Omental fat pad (tissue), 4 donors: ENCODE results near the gene PTGES. TPM values are rescaled to one million over a fixed set of nuclear protein-coding genes. Genes with fewer than 3 reads are reported as not detected.

Experiments used
- ATAC-seq: fragments of 150-250 bp; one replicate; pipeline ENCODE4 v1.9.1; 2016; ENCODE audit warnings: mild to moderate bottlenecking, moderate library complexity; ENCODE audit not compliant: low FRiP score
- DNase-seq: peaks from one replicate; pipeline ENCODE4 v3.0.0-alpha.2; 2019; ENCODE audit warnings: low spot score
- total RNA-seq, 4 donors: library from RNA; depleted of rRNA; stranded (reverse); fragments of >200 nt; gene quantifications; one replicate each; pipeline ENCODE4 v1.1.0, GENCODE V29; 2016
- TF ChIP-seq, protein P1 (sequence below), 3 donors: fragments of 450-650 bp; IDR thresholded peaks; one replicate each; pipeline ENCODE4 v1.5.1; 2016 to 2017; ENCODE audit warnings: antibody characterized with exemption in 3 of 3, mild to moderate bottlenecking in 3 of 3, moderate library complexity in 2 of 3

Gene PTGES
- total RNA-seq, 4 donors from 2014 or later = 4.2 to 12.4 (median 8.9) TPM

DNA sequence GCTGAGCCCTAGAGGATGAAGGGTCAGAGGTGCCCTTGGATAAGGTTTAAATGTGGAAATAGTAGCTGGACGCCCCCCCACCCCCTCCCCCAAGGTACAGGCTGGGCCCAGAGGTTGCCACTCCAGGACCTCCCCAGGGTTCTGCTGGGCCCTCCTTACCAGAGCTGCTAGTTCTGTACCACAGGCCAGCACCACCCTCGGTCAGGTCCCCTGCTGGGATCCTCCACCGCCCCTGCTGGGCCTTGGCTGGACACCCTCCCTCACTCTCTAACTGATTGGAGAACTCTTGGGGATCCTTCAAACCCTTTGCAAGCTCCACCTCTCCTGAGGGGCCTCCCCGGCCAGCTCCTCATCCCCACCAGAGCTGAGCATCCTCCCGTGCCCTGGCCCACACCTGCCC lies 34.9 kb downstream of the PTGES start:
- TF ChIP-seq, protein P1, sequence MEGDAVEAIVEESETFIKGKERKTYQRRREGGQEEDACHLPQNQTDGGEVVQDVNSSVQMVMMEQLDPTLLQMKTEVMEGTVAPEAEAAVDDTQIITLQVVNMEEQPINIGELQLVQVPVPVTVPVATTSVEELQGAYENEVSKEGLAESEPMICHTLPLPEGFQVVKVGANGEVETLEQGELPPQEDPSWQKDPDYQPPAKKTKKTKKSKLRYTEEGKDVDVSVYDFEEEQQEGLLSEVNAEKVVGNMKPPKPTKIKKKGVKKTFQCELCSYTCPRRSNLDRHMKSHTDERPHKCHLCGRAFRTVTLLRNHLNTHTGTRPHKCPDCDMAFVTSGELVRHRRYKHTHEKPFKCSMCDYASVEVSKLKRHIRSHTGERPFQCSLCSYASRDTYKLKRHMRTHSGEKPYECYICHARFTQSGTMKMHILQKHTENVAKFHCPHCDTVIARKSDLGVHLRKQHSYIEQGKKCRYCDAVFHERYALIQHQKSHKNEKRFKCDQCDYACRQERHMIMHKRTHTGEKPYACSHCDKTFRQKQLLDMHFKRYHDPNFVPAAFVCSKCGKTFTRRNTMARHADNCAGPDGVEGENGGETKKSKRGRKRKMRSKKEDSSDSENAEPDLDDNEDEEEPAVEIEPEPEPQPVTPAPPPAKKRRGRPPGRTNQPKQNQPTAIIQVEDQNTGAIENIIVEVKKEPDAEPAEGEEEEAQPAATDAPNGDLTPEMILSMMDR (IDR thresholded peaks at IDR 0.05) = no peak
- no peak for ATAC-seq
- no peak for DNase-seq

DNA sequence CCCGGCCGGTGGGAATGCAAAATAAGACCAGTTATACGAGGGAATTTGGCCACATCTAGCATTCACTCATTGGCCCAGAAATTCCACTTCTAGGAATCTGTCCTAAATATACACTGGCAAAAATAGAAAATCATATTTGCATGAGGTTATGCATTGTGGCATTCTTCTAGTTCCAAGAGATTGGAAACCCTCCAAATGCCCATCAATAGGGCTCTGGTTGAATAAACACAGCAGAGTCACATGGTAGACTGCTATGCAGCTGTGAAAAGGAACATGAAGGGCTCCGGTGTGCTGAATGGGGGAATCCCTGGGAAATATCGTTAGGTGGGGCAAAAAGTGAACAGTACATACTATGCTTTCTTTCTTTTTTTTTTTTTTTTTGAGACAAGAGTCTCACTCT lies 36.8 kb downstream of the PTGES start:
- DNase-seq (no peak), ATAC-seq (no peak)
- TF ChIP-seq, protein P1 (IDR thresholded peaks at IDR 0.05) = no peak

DNA sequence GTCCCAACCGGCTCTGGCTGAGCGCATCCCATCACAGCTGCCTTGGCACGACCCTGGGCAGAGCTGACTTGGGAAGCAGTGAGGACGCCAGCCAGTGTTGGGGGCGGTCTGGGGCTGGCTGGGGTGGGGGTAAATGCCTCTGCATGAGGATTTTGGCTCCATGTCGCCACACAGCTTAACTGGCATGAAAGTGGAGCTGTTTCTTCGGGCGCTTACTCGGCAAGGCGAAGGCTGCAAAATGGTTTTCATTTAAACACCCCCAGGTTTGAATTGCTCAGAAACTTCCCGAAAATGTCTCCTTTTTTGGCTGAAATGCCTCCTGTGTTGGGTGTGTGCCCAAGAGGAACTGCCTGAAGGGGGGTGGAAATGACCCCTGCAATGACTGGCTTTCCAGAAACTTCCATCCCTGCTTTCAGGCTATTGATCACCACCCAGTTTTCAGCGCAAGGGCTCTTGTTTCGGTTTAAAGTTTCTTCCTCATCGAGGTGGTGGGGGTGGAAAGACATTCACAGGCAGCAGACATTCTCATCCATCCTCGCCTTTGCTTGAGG lies 38.3 kb downstream of the PTGES start:
- no peak for ATAC-seq
- TF ChIP-seq, protein P1 (IDR thresholded peaks at IDR 0.05) = no peak
- no peak for DNase-seq

DNA sequence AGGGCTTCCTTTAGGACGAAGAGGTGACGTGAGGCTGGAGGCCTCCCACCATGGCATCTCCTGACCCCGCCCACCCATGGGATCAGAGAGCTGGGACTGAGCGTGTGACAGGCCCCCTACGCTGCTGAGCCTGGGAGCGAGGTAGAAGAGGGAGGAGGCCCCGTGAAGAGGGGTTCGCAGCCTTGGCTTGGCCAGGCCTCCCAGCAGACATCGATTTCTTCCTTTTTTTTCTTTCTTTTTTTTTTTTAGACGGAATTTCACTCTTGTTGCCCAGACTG lies 39.5 kb downstream of the PTGES start:
- DNase-seq (no peak), ATAC-seq (no peak)
- TF ChIP-seq, protein P1 (IDR thresholded peaks at IDR 0.05) = no peak

DNA sequence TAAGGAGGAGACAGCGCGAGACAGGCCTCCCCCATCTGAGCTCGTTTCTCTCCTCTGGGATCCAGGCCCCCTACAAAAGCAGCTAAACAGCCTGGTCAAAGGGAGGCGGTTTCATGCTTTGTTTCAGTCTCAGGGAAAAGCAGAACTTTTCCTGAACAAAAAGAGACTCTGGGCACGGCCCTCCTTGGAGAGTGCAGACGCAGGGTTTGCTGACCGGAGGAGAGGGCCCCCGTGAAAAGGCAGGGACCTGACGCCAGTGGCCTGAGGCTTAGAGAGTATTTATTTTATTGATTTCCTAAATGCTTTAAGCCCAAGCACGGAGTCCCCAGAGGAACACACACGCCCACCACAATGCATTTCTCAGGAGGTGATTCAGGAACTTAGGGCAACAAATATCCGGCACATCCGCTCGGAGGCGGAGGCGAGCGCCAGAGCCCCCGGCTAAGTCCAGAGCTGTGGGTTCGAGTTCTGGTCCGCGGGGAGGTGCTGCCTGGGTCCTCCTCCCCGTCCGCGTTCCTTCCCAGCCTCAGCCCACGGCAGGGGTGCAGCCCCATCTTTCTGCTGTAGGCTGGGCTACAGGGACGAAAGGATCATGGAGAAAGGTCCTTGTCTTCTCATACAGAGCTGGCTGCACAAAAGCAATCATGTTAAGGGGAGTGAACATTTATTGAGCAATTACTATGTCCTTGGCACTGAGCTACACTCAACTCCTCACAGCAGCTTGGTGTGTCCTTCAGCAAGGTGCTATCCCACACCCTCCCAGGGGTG lies 40.0 kb downstream of the PTGES start:
- DNase-seq = no peak
- no peak for ATAC-seq
- TF ChIP-seq, protein P1 (IDR thresholded peaks at IDR 0.05) = no peak

DNA sequence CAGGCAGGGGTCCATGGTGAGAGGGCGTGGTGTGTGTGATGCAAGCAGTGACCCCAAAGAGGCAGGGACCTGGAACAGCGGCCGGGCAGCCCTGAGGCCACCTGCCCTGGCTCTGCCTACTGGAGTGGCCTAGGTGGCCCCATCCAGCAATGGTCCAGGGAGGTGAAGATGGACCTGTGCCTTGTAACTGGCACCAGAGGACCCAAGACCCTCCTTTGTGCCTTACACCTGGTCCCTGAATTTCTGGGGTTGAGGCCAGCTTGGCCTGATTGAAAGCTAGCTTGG lies 42.7 kb downstream of the PTGES start:
- TF ChIP-seq, protein P1 (IDR thresholded peaks at IDR 0.05) = no peak
- DNase-seq (no peak), ATAC-seq (no peak)

DNA sequence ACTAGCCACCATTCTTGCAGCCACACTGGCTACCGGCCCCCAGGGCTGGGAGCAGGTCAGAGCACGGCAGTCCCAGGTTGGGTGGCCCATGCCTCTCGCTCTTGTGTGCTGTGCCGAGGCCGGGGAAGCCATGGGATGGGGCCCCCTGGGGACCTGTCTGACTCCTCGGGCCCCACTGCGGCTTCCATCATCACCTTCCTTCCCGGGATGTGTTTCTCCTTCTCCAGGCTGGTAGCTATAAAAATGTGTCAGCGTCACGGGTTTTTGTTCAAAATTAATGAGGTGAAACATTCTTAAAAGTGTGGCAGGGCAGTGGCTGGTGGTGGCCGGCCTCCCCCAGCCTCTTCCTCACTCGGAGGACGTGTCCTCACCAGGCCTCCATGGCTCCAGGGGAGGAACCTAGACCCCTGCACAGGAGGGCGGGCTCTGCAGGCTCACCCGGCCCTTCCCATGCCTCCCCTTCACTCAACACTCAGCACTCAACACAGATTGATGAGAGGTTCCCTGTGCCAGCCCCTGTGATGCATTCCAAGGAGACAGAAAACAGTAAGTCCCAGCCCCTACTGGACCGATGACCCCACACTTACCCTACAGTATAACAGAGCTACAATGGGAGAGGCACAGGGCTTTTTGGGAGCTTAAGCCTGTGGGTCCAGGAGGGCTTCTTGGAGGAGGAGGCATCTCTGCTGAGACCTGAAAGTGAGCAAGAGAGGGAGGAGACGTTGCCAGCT lies 43.2 kb downstream of the PTGES start:
- ATAC-seq (no peak), DNase-seq (no peak)
- TF ChIP-seq, protein P1 (IDR thresholded peaks at IDR 0.05) = no peak
